Measurements from ENCODE around the gene EYA4. TPM values are rescaled to one million over a fixed set of nuclear protein-coding genes. Genes with fewer than 3 reads are reported as not detected.
"Not testable (repeated sequence)": the region's sequence is repeated elsewhere in the genome, so short reads cannot be mapped to it uniquely, and the experiment has no call there.

Gene EYA4
- total RNA-seq, 2 experiments from 2014 or later = not detected

GRCh38 chr6:133551847-133552341, 310.7 kb downstream of the EYA4 start:
- Histone ChIP-seq H3K27ac (ENCODE audit: low read depth in 1 of 2, low read length in 2 of 2) (no peak overlapping the region), H3K9me3 (ENCODE audit: control insufficient read depth in 1 of 2, insufficient read depth in 1 of 2, low read length in 2 of 2) (no peaks in the 10 kb centered on the region), H3K4me1 (ENCODE audit: insufficient read depth, low read length) (no peaks in the 10 kb centered on the region), H3K4me3 (ENCODE audit: low read length) (no peak overlapping the region), H3K27me3 (ENCODE audit: control insufficient read depth in 1 of 2, insufficient read depth in 2 of 2, low read length in 2 of 2) (peaks cover 0 to 3% of the 10 kb centered on the region in 2 experiments), H3K36me3 (ENCODE audit: insufficient read depth, low read length) (no peaks in the 10 kb centered on the region)
- TF ChIP-seq CTCF (IDR thresholded peaks at IDR 0.05) = no peak
- H3K27me3 Mint-ChIP-seq = peaks cover 8% of the 10 kb centered on the region
- DNase-seq (no peak), ATAC-seq (ENCODE audit: poor library complexity) (no peak)
- intact Hi-C loops (cut with DNase I, micrococcal nuclease) = loop anchor here in 1 of 2 experiments (5.0 to 10.0 kb wide), 3 partner anchors 727 to 1020 kb away; no protein-coding TSS in a partner anchor
- no peaks in the 10 kb centered on the region for H3K4me1 Mint-ChIP-seq (ENCODE audit: low read depth)
- POLR2A ChIA-PET = no interaction called here
- no peaks in the 10 kb centered on the region for H3K9me3 Mint-ChIP-seq
- H3K4me3 Mint-ChIP-seq = no peak overlapping the region
- CTCF ChIA-PET = no interaction called here
- no peaks in the 10 kb centered on the region for H3K36me3 Mint-ChIP-seq (ENCODE audit: low read depth)
- no peak overlapping the region for H3K27ac Mint-ChIP-seq

GRCh38 chr6:133553652-133554051, 312.5 kb downstream of the EYA4 start:
- Mint-ChIP-seq H3K4me1 (ENCODE audit: low read depth) (no peaks in the 10 kb centered on the region), H3K36me3 (ENCODE audit: low read depth) (no peaks in the 10 kb centered on the region), H3K4me3 (no peak overlapping the region), H3K9me3 (no peaks in the 10 kb centered on the region), H3K27me3 (peaks cover 8% of the 10 kb centered on the region), H3K27ac (no peak overlapping the region)
- peak; percentile 44 for TF ChIP-seq CTCF (IDR thresholded peaks at IDR 0.05)
- Histone ChIP-seq H3K9me3 (ENCODE audit: control insufficient read depth in 1 of 2, insufficient read depth in 1 of 2, low read length in 2 of 2) (no peaks in the 10 kb centered on the region), H3K36me3 (ENCODE audit: insufficient read depth, low read length) (no peaks in the 10 kb centered on the region), H3K4me1 (ENCODE audit: insufficient read depth, low read length) (no peaks in the 10 kb centered on the region), H3K4me3 (ENCODE audit: low read length) (no peak overlapping the region), H3K27ac (ENCODE audit: low read depth in 1 of 2, low read length in 2 of 2) (no peak overlapping the region), H3K27me3 (ENCODE audit: control insufficient read depth in 1 of 2, insufficient read depth in 2 of 2, low read length in 2 of 2) (peaks cover 0 to 3% of the 10 kb centered on the region in 2 experiments)
- peak in 5 of 14 experiments; percentile 3 to 50 (median 39) for DNase-seq
- intact Hi-C loops (cut with DNase I, micrococcal nuclease) = loop anchor here (1.0 to 10.0 kb wide), 4 partner anchors 729 to 1023 kb away; no protein-coding TSS in a partner anchor
- no peak for ATAC-seq (ENCODE audit: poor library complexity)
- POLR2A ChIA-PET = no interaction called here
- CTCF ChIA-PET = no interaction called here

GRCh38 chr6:133554121-133554520, 313.0 kb downstream of the EYA4 start:
- ATAC-seq (ENCODE audit: poor library complexity); H3K27me3 ChIP-seq (ENCODE audit: control insufficient read depth in 1 of 2, insufficient read depth in 2 of 2, low read length in 2 of 2); H3K4me1 Mint-ChIP-seq (ENCODE audit: low read depth); H3K27ac Mint-ChIP-seq; H3K9me3 ChIP-seq (ENCODE audit: control insufficient read depth in 1 of 2, insufficient read depth in 1 of 2, low read length in 2 of 2); H3K27me3 Mint-ChIP-seq; H3K36me3 Mint-ChIP-seq (ENCODE audit: low read depth); CTCF ChIA-PET; H3K27ac ChIP-seq (ENCODE audit: low read depth in 1 of 2, low read length in 2 of 2); H3K36me3 ChIP-seq (ENCODE audit: insufficient read depth, low read length); H3K4me3 ChIP-seq (ENCODE audit: low read length); POLR2A ChIA-PET; H3K9me3 Mint-ChIP-seq; DNase-seq; H3K4me1 ChIP-seq (ENCODE audit: insufficient read depth, low read length); H3K4me3 Mint-ChIP-seq: not testable (repeated sequence)
- intact Hi-C loops (cut with DNase I, micrococcal nuclease) = loop anchor here in 1 of 2 experiments (5.0 to 10.0 kb wide), 3 partner anchors 729 to 1022 kb away; no protein-coding TSS in a partner anchor

GRCh38 chr6:133555685-133556084, 314.5 kb downstream of the EYA4 start:
- DNase-seq (no peak), ATAC-seq (ENCODE audit: poor library complexity) (no peak)
- H3K27ac ChIP-seq (ENCODE audit: low read depth in 1 of 2, low read length in 2 of 2) = no peak overlapping the region
- H3K4me1 ChIP-seq (ENCODE audit: insufficient read depth, low read length) = no peaks in the 10 kb centered on the region
- Mint-ChIP-seq H3K36me3 (ENCODE audit: low read depth) (no peaks in the 10 kb centered on the region), H3K4me1 (ENCODE audit: low read depth) (no peaks in the 10 kb centered on the region), H3K9me3 (peaks cover 4% of the 10 kb centered on the region), H3K27me3 (peaks cover 3% of the 10 kb centered on the region), H3K27ac (no peak overlapping the region), H3K4me3 (no peak overlapping the region)
- no peak for TF ChIP-seq CTCF (IDR thresholded peaks at IDR 0.05)
- peaks cover 0 to 2% of the 10 kb centered on the region in 2 experiments for H3K27me3 ChIP-seq (ENCODE audit: control insufficient read depth in 1 of 2, insufficient read depth in 2 of 2, low read length in 2 of 2)
- CTCF ChIA-PET = no interaction called here
- no peaks in the 10 kb centered on the region for H3K9me3 ChIP-seq (ENCODE audit: control insufficient read depth in 1 of 2, insufficient read depth in 1 of 2, low read length in 2 of 2)
- no peaks in the 10 kb centered on the region for H3K36me3 ChIP-seq (ENCODE audit: insufficient read depth, low read length)
- POLR2A ChIA-PET = no interaction called here
- no peak overlapping the region for H3K4me3 ChIP-seq (ENCODE audit: low read length)
- intact Hi-C loops (cut with DNase I, micrococcal nuclease) = loop anchor here in 1 of 2 experiments (10.0 kb wide), 1 partner anchor 731 kb away; no protein-coding TSS in a partner anchor
